HG03066 (cell line): ENCODE results near the gene ASCL2.

Experiments
- ATAC-seq: cut with Tn5 transposase; IDR thresholded peaks from one replicate; pipeline ENCODE4 v1.9.1; 2021; ENCODE audit warnings: low read depth; ENCODE audit not compliant: unreplicated experiment

Gene ASCL2

GRCh38 chr11:2275334-2276279 lies 5.2 kb upstream of the ASCL2 start:
- ATAC-seq, result no peak

GRCh38 chr11:2273771-2274170 lies 3.4 kb upstream of the ASCL2 start:
- ATAC-seq, result no peak

GRCh38 chr11:2273311-2273710 lies 2.9 kb upstream of the ASCL2 start:
- ATAC-seq, result no peak

DNA sequence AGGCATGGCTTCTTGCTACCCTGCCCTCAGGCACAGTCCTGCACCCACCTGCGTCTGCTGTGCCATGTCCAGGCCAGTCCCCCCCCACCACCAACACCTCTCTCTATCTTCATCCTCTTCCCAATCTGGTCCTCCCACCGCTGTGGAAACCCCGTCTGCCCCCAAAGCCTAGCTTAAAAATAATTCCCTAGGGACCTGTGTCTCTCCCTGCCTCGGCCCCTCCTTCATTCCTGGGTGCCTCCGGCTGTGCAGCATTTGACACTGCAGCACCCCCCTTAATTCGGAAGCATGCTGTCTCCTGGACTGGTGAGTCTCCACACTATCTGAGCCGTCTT lies 2.5 kb upstream of the ASCL2 start:
- ATAC-seq, result no peak

- no peak for ATAC-seq
Measured at GRCh38 chr11:2272228-2272945, 2.0 kb upstream of the ASCL2 start.

- ATAC-seq, result no peak
Measured at GRCh38 chr11:2271327-2272227, 1.2 kb upstream of the ASCL2 start.

DNA sequence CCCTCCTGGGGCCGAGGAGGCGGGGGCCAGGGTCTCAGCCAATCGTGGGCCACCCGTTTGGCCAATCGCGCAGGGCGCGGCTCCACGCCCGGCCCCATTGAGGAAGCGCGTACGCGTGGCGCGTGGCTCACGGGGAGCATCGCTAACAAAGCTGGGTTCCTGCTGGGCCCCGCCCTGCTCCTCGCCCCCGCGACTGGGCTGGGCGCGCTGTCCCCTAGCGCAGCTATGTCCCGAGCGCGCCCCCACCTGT lies 614 bp upstream of the ASCL2 start:
- ATAC-seq, result no peak

- ATAC-seq, result no peak
Measured at GRCh38 chr11:2269601-2270321, 627 bp downstream of the ASCL2 start.

GRCh38 chr11:2268729-2269600 lies 1.4 kb downstream of the ASCL2 start:
- no peak for ATAC-seq

DNA sequence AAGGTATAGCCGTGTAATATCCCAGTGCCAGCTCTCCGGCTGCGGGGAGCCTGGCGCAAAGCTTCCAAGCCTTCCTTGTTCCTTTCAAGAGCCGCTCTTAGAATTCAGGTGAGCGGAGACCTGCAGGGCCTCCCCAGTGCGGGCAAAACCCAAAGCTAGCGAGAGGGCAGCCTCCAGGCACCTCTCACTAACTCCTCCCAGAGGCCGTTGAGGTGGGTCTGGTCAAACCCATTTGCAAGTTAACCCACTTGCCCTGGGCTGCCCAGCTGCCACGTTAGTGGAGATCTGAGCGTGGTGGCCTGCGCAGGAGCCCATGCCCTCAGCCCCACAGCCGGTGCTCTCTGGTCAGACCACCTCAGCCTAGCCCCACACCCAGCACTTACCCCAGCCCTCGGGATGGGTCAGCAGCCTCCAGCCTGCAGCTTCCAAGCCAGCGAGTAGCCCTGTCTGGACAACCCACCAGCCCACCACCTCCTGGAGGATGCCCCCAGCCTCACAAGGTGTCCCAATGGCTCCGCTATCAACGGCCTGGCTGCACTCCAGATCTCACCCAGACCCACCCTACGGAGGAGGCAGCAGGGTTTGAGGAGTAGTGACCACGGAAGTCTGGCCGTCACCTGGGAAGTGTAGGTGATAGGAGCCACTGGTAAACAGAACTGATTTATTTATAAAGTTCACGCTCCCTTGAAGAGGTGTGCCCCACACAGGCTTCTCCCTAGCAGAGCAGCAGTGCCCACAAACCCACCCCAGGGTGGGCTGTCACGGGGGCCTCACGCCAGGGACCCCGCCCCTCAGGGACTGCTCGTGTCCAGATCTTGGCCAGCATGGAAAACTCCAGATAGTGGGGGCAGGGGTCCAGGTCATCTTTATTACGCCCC lies 2.3 kb downstream of the ASCL2 start:
- no peak for ATAC-seq

DNA sequence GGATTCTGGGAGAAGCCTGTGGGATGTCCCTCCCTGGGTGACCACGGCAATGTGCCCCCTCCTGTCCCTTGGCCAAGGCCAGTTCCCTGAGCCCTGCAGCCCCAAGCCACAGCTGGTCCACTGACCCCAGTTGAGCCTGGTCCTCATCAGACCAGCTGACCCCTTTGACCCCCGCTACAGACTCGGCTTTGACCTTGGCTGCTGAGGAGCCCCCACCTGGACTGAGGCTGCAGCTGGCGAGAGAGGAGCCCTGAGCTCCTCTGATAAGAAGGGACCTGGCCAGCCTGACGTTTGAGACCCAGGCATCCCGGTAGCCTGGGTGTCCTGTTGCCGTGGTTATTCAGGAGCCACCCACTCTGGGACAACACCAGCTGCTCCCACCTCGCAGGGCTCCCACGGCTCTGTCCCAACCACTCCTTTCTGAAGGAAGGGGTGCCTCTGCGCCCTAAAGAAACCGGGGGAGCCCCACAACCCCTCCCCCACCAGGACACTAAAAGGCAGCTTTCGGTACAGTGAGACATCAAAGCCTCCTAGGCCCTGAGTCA lies 3.0 kb downstream of the ASCL2 start:
- ATAC-seq, result no peak

- no peak for ATAC-seq
Measured at GRCh38 chr11:2266586-2267305, 3.6 kb downstream of the ASCL2 start.

DNA sequence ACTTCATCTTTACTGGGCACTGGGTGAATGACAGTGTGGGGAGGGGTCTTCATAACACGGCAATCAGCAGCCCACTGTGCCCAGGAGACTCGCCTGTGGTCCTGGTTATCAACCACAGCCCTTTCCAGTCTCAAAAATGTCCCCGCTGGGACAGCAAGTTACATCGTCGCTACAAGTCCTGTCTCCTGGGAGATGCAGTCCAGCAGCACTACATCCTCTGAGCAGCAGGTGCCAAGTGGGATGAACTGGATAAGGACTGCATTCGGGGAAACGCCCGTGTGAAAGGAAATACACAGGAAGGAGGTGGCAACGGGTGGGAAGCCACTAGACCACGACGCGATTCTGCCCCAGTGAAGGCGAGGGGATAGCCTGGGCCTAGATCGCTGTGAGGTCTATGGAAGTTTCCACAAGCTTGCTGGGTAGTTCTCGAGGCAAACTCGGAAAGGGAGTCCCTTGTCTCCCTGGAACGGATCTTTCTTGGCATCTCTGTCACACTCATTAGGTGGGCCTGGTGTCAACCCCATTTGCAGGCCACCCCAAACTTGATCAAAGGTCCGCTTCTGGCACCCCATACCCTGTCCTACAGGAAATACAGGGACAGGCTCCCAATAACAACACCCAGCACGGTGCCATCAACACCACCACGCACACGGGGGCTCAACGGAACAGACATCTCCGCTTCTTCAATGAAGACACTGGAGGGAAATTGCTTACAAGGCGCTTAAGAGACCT lies 4.4 kb downstream of the ASCL2 start:
- ATAC-seq, result no peak

- ATAC-seq, result peak; percentile 63
Measured at GRCh38 chr11:2265396-2265795, 5.0 kb downstream of the ASCL2 start.

DNA sequence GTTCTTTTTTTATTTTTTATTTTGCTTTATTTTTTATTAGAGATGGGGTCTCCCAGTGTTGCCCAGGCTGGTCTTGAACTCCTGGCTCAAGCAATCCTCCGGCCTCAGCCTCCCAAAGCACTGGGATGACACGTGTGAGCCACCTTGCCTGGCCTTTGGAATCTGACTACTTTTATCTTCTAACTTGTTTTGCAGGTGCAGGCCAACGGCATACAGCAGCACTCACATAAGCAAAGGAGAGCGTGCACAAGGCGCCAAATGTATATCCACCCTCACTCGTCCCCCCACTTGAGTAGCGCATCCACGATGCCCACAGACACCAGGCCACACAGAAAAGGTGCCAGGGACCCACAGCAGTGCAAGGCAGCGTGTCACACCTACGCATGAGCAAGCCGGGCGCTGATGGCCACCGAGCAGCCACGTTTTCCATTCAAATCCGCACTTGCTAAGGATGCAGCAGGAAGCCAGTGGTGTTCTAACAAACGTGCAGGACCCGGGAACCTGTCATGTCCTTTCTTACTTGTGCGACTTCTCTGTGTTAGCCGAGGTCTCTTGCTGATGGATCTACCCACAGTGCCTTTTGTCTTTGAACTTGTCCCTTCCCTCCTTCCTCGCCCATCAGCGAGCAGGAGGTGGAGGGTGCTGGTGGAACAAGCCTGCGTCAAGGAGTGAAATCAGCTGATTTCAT lies 5.9 kb downstream of the ASCL2 start:
- ATAC-seq, result no peak

- ATAC-seq, result no peak
Measured at GRCh38 chr11:2263724-2264360, 6.5 kb downstream of the ASCL2 start.
